ENCODE data around the gene CUL5.

CUL5 gene

DNA sequence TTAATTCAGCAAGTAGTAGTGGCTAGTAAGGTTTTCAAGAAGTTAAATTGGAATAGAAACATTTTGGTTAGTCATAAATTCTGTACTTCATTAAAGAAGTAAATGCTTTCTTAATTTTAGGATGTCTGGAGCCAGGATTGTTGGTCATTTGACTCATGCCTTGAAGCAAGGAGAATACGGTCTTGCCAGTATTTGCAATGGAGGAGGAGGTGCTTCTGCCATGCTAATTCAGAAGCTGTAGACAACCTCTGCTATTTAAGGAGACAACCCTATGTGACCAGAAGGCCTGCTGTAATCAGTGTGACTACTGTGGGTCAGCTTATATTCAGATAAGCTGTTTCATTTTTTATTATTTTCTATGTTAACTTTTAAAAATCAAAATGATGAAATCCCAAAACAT is 138.5 kb downstream of the CUL5 start:
- DNase-seq (ENCODE audit: low read depth) = no peak
- Histone ChIP-seq H3K27me3 (replicated peaks; ENCODE audit: control insufficient read depth, insufficient read depth, low read length) (no peaks in the 10 kb centered on the region), H3K9me3 (ENCODE audit: control insufficient read depth, low read length) (no peaks in the 10 kb centered on the region), H3K4me3 (ENCODE audit: low read length) (no peak overlapping the region), H3K4me1 (ENCODE audit: control insufficient read depth, insufficient read depth, low read length) (no peaks in the 10 kb centered on the region), H3K9ac (ENCODE audit: low read length) (no peak overlapping the region), H3K36me3 (ENCODE audit: control insufficient read depth, insufficient read depth, low read length, severe bottlenecking) (peaks cover 88% of the 10 kb centered on the region)

DNA sequence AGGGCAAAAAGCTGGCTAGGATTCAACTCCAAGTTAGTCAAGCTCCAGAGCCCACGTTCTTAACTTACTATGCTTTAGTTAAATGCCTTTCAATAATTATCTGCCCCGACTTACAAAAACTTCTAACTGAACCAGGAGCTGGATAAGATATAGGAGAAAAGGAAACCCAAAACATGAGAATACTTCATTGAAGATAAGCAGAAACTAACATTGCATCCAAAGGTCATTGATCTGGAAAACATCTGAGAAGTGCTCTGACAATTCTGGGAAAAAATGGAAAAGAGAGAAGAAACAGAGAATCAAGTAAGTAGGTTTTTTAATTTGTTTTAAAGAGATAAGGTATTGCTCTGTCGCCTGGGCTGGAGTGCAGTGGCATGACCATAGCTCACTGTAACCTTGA is 139.9 kb downstream of the CUL5 start:
- Histone ChIP-seq H3K4me1 (ENCODE audit: control insufficient read depth, insufficient read depth, low read length) (no peaks in the 10 kb centered on the region), H3K9ac (ENCODE audit: low read length) (no peak overlapping the region), H3K27me3 (replicated peaks; ENCODE audit: control insufficient read depth, insufficient read depth, low read length) (no peaks in the 10 kb centered on the region), H3K4me3 (ENCODE audit: low read length) (no peak overlapping the region), H3K9me3 (ENCODE audit: control insufficient read depth, low read length) (no peaks in the 10 kb centered on the region), H3K36me3 (ENCODE audit: control insufficient read depth, insufficient read depth, low read length, severe bottlenecking) (peaks cover 80% of the 10 kb centered on the region)
- DNase-seq (ENCODE audit: low read depth) = no peak

DNA sequence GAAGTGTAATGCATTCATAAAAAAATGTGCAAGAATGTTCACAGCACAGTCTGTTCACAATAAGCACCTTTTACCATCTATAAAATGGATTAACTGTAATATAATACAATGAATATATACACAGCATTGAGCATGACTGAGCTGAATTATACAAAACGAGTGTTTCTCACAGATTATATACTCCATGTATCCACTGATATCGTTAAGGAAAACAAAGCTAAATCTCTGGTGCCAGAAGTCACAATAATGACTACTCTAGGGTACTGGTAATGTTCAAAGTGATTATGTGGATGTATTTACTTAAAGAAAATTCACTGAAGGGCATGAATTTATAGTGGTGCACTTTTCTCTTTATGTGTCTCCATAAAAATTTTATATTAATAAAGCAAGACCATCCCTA is 145.9 kb downstream of the CUL5 start:
- no peak overlapping the region for H3K4me3 ChIP-seq (ENCODE audit: low read length)
- H3K9me3 ChIP-seq (ENCODE audit: control insufficient read depth, low read length) = no peaks in the 10 kb centered on the region
- H3K27me3 ChIP-seq (replicated peaks; ENCODE audit: control insufficient read depth, insufficient read depth, low read length) = no peaks in the 10 kb centered on the region
- H3K4me1 ChIP-seq (ENCODE audit: control insufficient read depth, insufficient read depth, low read length) = no peaks in the 10 kb centered on the region
- no peak overlapping the region for H3K9ac ChIP-seq (ENCODE audit: low read length)
- H3K36me3 ChIP-seq (ENCODE audit: control insufficient read depth, insufficient read depth, low read length, severe bottlenecking) = peaks cover 77% of the 10 kb centered on the region
- DNase-seq (ENCODE audit: low read depth) = no peak

Data from adipocyte (in vitro differentiated cells).